Dendritic cell treated with granulocyte-macrophage colony-stimulating factor and Interleukin-4, amounts not matched to agents 40 ng/mL and 50 ng/mL, for 4 days (primary cell): ENCODE measurements around the gene NPY1R.

Source experiments
- H3K27ac Mint-ChIP-seq: one replicate; pipeline ENCODE4 v1.8.0; 2022; ENCODE audit warnings: mild to moderate bottlenecking, mixed read lengths
- H3K27me3 Mint-ChIP-seq: one replicate; pipeline ENCODE4 v1.8.0; 2022; ENCODE audit warnings: mild to moderate bottlenecking, mixed read lengths
- H3K36me3 Mint-ChIP-seq: one replicate; pipeline ENCODE4 v1.8.0; 2022; ENCODE audit warnings: low read depth, mixed read lengths
- H3K4me1 Mint-ChIP-seq: one replicate; pipeline ENCODE4 v1.8.0; 2022; ENCODE audit warnings: low read depth, mixed read lengths
- H3K4me3 Mint-ChIP-seq: one replicate; pipeline ENCODE4 v1.8.0; 2022; ENCODE audit warnings: mild to moderate bottlenecking, moderate library complexity, mixed read lengths
- H3K9me3 Mint-ChIP-seq: one replicate; pipeline ENCODE4 v1.8.0; 2022; ENCODE audit warnings: mixed read lengths
- intact Hi-C: fragments of 100-400 bp; cut with micrococcal nuclease; formaldehyde crosslinking; loops from one replicate; pipeline ENCODE4 v1.15.0; 2022

Gene NPY1R

DNA sequence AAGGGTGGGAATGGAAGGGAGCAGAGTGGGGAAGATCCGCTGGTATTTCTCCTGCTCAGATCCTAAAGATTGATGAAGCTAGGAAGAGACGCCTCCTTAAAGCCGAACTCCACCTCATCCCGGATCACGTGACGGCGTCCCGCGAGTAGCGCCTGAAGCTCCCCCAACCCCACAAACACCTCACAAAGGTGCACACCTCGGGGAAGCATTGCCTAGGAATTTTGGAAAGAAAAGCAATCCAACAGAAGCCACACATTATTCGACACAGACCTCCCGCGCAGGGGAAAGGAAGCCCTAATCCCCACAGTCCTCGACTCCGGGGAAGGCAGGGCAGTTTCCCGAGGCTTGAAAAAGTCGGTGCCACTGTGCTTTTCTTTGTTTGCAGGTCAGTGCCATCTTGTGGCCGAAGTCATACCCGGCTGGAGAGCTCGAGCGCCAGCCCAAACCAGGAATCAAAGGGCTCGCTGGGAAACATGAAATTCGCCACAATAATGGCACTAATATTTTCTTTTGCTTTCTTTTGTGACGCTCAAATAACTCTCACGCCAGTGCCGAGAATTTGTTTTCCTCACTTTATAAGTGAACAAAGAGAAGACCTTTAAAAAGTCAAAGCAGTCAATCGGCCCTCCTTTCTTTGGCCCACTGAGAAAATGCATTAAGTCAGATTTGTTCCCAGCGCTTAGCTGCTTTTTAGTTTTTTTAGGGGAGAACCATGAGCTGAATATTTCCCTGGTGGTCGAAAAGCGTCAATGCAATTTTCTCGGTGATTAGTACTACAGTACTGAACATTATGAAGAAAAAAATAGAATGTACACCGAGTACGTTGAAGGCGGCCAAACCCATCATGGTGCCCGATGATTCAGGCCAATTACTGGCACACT lies at the start of gene NPY1R:
NPY1R (minus strand) TSS at position 71 of the 881 bp plus-strand sequence. CDS start 6,042 bp downstream, outside the sequence.
- Mint-ChIP-seq H3K27ac (no peak within 1 kb of the TSS), H3K9me3 (no peaks in the 10 kb centered on the region), H3K4me3 (peak within 1 kb of the TSS; percentile 66), H3K4me1 (peaks cover 9% of the 10 kb centered on the region), H3K27me3 (peaks cover 53% of the 10 kb centered on the region), H3K36me3 (no peaks in the 10 kb centered on the region)
- intact Hi-C loops, result no loop called here

- peaks cover 6% of the 10 kb centered on the region for H3K4me1 Mint-ChIP-seq
- H3K27ac Mint-ChIP-seq, result no peak overlapping the region
- intact Hi-C loops, result no loop called here
- no peaks in the 10 kb centered on the region for H3K36me3 Mint-ChIP-seq
- H3K4me3 Mint-ChIP-seq, result no peak overlapping the region
- H3K9me3 Mint-ChIP-seq, result no peaks in the 10 kb centered on the region
- no peaks in the 10 kb centered on the region for H3K27me3 Mint-ChIP-seq
Measured at GRCh38 chr4:163380703-163381102, 48.3 kb upstream of the NPY1R start.

DNA sequence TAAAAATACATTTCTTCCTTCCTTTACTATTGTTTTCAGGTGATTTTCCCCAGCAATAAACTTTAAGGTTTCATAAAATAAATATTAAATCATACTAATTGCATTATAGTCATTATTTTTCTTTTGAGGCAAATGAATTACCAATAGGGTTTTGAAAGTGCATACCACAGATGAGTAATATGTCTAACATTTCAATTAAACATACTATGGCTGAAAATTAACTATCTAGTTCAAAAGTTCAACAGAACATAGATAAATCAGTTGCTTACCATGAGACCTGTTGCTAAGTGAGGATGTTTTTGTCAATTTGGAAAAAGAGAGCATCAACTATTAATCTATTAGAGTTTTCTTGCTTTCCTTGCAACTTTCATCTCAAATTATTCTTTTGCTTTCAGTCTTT lies 46.3 kb upstream of the NPY1R start:
- H3K27me3 Mint-ChIP-seq, result peaks cover 5% of the 10 kb centered on the region
- H3K4me1 Mint-ChIP-seq, result peaks cover 6% of the 10 kb centered on the region
- intact Hi-C loops, result no loop called here
- no peaks in the 10 kb centered on the region for H3K9me3 Mint-ChIP-seq
- no peak overlapping the region for H3K4me3 Mint-ChIP-seq
- H3K27ac Mint-ChIP-seq, result no peak overlapping the region
- H3K36me3 Mint-ChIP-seq, result no peaks in the 10 kb centered on the region

- no peaks in the 10 kb centered on the region for H3K9me3 Mint-ChIP-seq
- no peak overlapping the region for H3K27ac Mint-ChIP-seq
- intact Hi-C loops, result no loop called here
- H3K4me3 Mint-ChIP-seq, result no peak overlapping the region
- peaks cover 7% of the 10 kb centered on the region for H3K27me3 Mint-ChIP-seq
- H3K4me1 Mint-ChIP-seq, result no peaks in the 10 kb centered on the region
- H3K36me3 Mint-ChIP-seq, result no peaks in the 10 kb centered on the region
Measured at GRCh38 chr4:163372029-163372428, 39.6 kb upstream of the NPY1R start.

- Mint-ChIP-seq H3K9me3 (no peaks in the 10 kb centered on the region), H3K4me3 (no peak overlapping the region), H3K4me1 (no peaks in the 10 kb centered on the region), H3K36me3 (no peaks in the 10 kb centered on the region), H3K27ac (no peak overlapping the region), H3K27me3 (peaks cover 4% of the 10 kb centered on the region)
- intact Hi-C loops, result no loop called here
Measured at GRCh38 chr4:163367651-163368050, 35.3 kb upstream of the NPY1R start.

DNA sequence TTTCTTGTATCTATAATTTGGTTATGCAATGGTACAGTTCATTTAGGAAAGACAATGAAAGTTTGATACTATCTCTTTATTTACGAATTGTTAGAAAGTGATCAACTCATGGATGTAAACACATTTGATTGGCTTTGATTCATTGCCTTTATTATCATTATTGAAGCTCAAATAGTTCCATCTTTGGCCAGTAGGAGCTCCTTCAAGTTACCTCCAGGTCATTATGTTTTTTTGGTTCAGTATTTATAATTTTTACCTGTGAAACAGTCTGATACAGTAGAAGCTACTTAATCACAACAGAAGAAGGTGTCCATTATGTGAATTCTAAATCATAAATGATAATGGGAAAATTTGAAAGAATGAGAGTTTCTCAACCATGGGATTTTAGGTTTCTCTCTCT lies 23.7 kb upstream of the NPY1R start:
- no peaks in the 10 kb centered on the region for H3K9me3 Mint-ChIP-seq
- no peak overlapping the region for H3K4me3 Mint-ChIP-seq
- H3K27me3 Mint-ChIP-seq, result no peaks in the 10 kb centered on the region
- no peaks in the 10 kb centered on the region for H3K36me3 Mint-ChIP-seq
- intact Hi-C loops, result no loop called here
- H3K27ac Mint-ChIP-seq, result no peak overlapping the region
- H3K4me1 Mint-ChIP-seq, result no peaks in the 10 kb centered on the region

- H3K27ac Mint-ChIP-seq, result no peak overlapping the region
- no peak overlapping the region for H3K4me3 Mint-ChIP-seq
- H3K36me3 Mint-ChIP-seq, result no peaks in the 10 kb centered on the region
- H3K9me3 Mint-ChIP-seq, result no peaks in the 10 kb centered on the region
- H3K27me3 Mint-ChIP-seq, result peaks cover 2% of the 10 kb centered on the region
- no peaks in the 10 kb centered on the region for H3K4me1 Mint-ChIP-seq
- intact Hi-C loops, result no loop called here
Measured at GRCh38 chr4:163353054-163353453, 20.7 kb upstream of the NPY1R start.

- no peak overlapping the region for H3K27ac Mint-ChIP-seq
- intact Hi-C loops, result no loop called here
- H3K4me1 Mint-ChIP-seq, result no peaks in the 10 kb centered on the region
- no peaks in the 10 kb centered on the region for H3K9me3 Mint-ChIP-seq
- peaks cover 8% of the 10 kb centered on the region for H3K27me3 Mint-ChIP-seq
- H3K36me3 Mint-ChIP-seq, result no peaks in the 10 kb centered on the region
- no peak overlapping the region for H3K4me3 Mint-ChIP-seq
Measured at GRCh38 chr4:163350672-163351071, 18.3 kb upstream of the NPY1R start.

- H3K4me1 Mint-ChIP-seq, result no peaks in the 10 kb centered on the region
- H3K9me3 Mint-ChIP-seq, result no peaks in the 10 kb centered on the region
- H3K4me3 Mint-ChIP-seq, result no peak overlapping the region
- intact Hi-C loops, result no loop called here
- H3K36me3 Mint-ChIP-seq, result no peaks in the 10 kb centered on the region
- H3K27me3 Mint-ChIP-seq, result peaks cover 35% of the 10 kb centered on the region
- H3K27ac Mint-ChIP-seq, result no peak overlapping the region
Measured at GRCh38 chr4:163344147-163345125, 12.0 kb upstream of the NPY1R start.

- no peak within 1 kb of the TSS for H3K4me3 Mint-ChIP-seq
- no peak within 1 kb of the TSS for H3K27ac Mint-ChIP-seq
- no peaks in the 10 kb centered on the region for H3K36me3 Mint-ChIP-seq
- intact Hi-C loops, result no loop called here
- no peaks in the 10 kb centered on the region for H3K9me3 Mint-ChIP-seq
- no peaks in the 10 kb centered on the region for H3K4me1 Mint-ChIP-seq
- peaks cover 37% of the 10 kb centered on the region for H3K27me3 Mint-ChIP-seq
Measured at GRCh38 chr4:163343604-163344146, 11.3 kb upstream of the NPY1R start, which contains the start of gene NPY5R. NPY5R (plus strand) TSS chr4:163343892; CDS start chr4:163350274, 6,382 bp downstream.

- H3K27me3 Mint-ChIP-seq, result peaks cover 50% of the 10 kb centered on the region
- no peaks in the 10 kb centered on the region for H3K36me3 Mint-ChIP-seq
- intact Hi-C loops, result no loop called here
- no peak overlapping the region for H3K27ac Mint-ChIP-seq
- no peak overlapping the region for H3K4me3 Mint-ChIP-seq
- H3K4me1 Mint-ChIP-seq, result peaks cover 9% of the 10 kb centered on the region
- H3K9me3 Mint-ChIP-seq, result no peaks in the 10 kb centered on the region
Measured at GRCh38 chr4:163335384-163335783, 3.0 kb upstream of the NPY1R start.

DNA sequence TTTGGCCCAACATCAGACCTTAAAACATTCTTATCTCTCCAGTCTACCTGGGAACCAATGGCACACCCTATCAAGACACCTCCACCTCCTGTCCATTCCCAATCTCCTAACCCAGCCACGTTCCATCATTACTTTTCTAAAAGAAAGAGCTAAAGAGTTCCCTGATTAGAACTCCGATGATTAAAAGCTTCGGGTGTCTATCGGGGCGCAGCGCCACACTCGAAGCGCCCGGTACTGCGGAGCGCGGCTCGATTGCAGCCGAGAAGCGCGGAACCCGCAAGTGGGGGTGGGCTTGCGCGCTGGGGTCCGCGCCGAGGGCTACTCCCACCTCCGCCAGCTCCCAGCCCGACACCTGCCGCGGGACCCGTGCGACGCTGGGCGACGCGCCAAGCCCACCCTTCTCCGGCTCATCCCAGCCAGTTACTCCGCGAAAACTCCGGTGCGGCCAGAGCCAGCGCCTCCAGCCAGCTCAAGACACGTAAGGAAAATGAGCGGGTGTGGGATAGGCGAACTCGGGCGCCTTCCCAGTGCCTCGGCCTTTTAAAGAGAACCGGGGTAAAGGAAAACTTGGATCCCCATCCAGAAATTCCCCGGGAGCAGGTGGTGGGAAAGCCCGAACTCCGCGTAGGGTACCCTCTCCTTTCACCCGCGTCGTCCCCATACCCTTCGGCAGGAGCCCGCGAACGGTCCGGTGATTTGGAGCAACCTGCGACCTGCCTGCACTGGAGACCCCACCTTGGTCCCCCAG lies 593 bp downstream of the NPY1R start:
- intact Hi-C loops, result no loop called here
- peaks cover 9% of the 10 kb centered on the region for H3K4me1 Mint-ChIP-seq

DNA sequence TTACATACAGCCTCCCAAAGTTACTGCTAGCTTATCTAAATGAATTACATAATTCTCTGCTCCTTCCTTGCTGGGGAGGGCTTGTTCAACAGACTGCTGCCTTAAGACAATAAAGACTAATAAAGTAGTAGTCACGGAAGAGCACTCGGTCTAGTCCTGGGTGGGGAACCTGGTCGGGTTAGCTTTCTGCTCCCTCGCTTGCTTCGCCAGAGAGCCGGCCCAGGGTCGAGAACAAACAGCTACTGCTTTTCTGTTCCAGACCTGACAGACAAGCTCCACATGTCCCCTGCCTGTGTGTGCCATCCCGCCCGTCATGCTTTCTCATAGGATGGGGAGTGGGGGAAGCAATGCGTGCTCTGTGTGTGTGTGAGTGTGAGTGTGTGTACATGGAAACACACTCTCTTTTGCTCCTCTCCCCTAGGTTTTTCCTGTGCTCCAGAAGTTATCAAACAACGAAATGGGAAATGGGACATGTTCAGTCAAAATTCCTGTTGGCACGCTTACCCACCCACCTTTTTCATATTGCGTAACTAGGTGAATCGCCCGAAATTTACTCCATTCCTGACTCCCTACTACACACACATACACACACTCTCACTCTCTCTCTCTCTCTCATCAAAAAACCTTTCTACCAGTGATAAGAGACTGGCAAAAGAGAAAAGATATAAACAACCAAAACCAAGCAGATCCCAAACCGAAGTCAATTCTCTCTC lies 1.3 kb downstream of the NPY1R start:
- H3K9me3 Mint-ChIP-seq, result no peaks in the 10 kb centered on the region
- no peak overlapping the region for H3K4me3 Mint-ChIP-seq
- no peak overlapping the region for H3K27ac Mint-ChIP-seq
- no peaks in the 10 kb centered on the region for H3K36me3 Mint-ChIP-seq
- peaks cover 47% of the 10 kb centered on the region for H3K27me3 Mint-ChIP-seq
- intact Hi-C loops, result no loop called here
- H3K4me1 Mint-ChIP-seq, result peaks cover 9% of the 10 kb centered on the region

More for the DNA sequence above, 593 bp downstream of the NPY1R start:
- Mint-ChIP-seq H3K27ac (no peak overlapping the region), H3K27me3 (peaks cover 51% of the 10 kb centered on the region), H3K36me3 (no peaks in the 10 kb centered on the region), H3K9me3 (no peaks in the 10 kb centered on the region), H3K4me3 (no peak overlapping the region)
